HepG2 (cell line): Measurements from ENCODE around the gene IL1RAPL1. TPM values are rescaled to one million over a fixed set of nuclear protein-coding genes. Genes with fewer than 3 reads are reported as not detected.

Experiments
- ATAC-seq: fragments of 200-7000 bp; cut with Tn5 transposase; 3 replicates; pipeline ENCODE4 v1.9.1; 2020; ENCODE audit warnings: mild to moderate bottlenecking, moderate library complexity
- BruUV-seq: library from RNA; stranded (reverse); fragments of 400-500 nt; replicated peaks from 2 replicates; lab custom pipeline; 2021; lab: Mats Ljungman, UMichigan
- CTCF ChIA-PET: fragments of 300-600 bp; formaldehyde crosslinking; extraction: SDS; loops from one replicate; lab custom pipeline; 2021; ENCODE audit warnings: low total read pairs, inconsistent platforms, low intra/inter-chr PET ratio; lab: Yijun Ruan, JAX
- POLR2A ChIA-PET: fragments of 350-600 bp; sonication (Branson Sonifier 250); formaldehyde crosslinking; loops from one replicate; lab custom pipeline; 2020; ENCODE audit warnings: antibody characterized with exemption, inconsistent platforms; lab: Yijun Ruan, JAX
- DNase-seq: peaks from one replicate; pipeline ENCODE4 v3.0.0-alpha.2; 2015; ENCODE audit warnings: low spot score
- FAIRE-seq: peaks from 3 replicates; lab custom pipeline; 2011; peaks lifted over from hg19 to GRCh38; lab: Jason Lieb, UNC
- H2AFZ ChIP-seq: one replicate; pipeline ENCODE4 v1.6.1; 2011; ENCODE audit warnings: low read length, inconsistent platforms
- H3K27ac ChIP-seq: fragments of 300-600 bp; 3 replicates; pipeline ENCODE4 v1.8.0; 2011; ENCODE audit warnings: mixed run types, mild to moderate bottlenecking, mixed read lengths, low read length, inconsistent platforms; ENCODE audit not compliant: insufficient read depth; ENCODE audit errors: extremely low read length
- H3K27me3 ChIP-seq, 2 experiments: fragments of 200-600 bp in 1 of 2; 2 replicates in 1 of 2; 3 replicates in 1 of 2; pipeline versions ENCODE4 v1.6.0 to v1.8.0; 2011; ENCODE audit warnings: low read length in 2 of 2, mild to moderate bottlenecking in 2 of 2, moderate library complexity in 2 of 2, inconsistent platforms in 1 of 2; ENCODE audit not compliant: insufficient read depth in 2 of 2, control insufficient read depth in 1 of 2
- H3K36me3 ChIP-seq, 2 experiments: fragments of 200-600 bp in 1 of 2; replicated peaks in 1 of 2; 2 replicates in 1 of 2; 3 replicates in 1 of 2; pipeline versions ENCODE4 v1.5.1 to v1.8.0; 2011; ENCODE audit warnings: low read length in 2 of 2, inconsistent platforms in 1 of 2; ENCODE audit not compliant: insufficient read depth in 2 of 2, control insufficient read depth in 1 of 2
- H3K4me1 ChIP-seq: 2 replicates; pipeline ENCODE4 v1.5.1; 2012; ENCODE audit warnings: low read length, inconsistent platforms; ENCODE audit not compliant: insufficient read depth
- H3K4me2 ChIP-seq: 2 replicates; pipeline ENCODE4 v1.6.0; 2011; ENCODE audit warnings: low read depth, low read length, inconsistent platforms
- H3K4me3 ChIP-seq, 3 experiments: fragments of 200-600 bp in 1 of 3; sonication (generic), shearing (Covaris generic) in 1 of 3; replicated peaks in 1 of 3; 2 replicates each; pipeline ENCODE4 v1.5.1; 2011 to 2016; ENCODE audit warnings: low read length in 3 of 3, inconsistent platforms in 2 of 3, low read depth in 2 of 3, mild to moderate bottlenecking in 2 of 3, control low read depth in 1 of 3, mixed read lengths in 1 of 3; ENCODE audit not compliant: insufficient read depth in 1 of 3
- H3K79me2 ChIP-seq: one replicate; pipeline ENCODE4 v1.6.1; 2011; ENCODE audit warnings: low read length, inconsistent platforms; ENCODE audit not compliant: insufficient read depth
- H3K9ac ChIP-seq: 2 replicates; pipeline ENCODE4 v1.6.0; 2011; ENCODE audit warnings: mild to moderate bottlenecking, low read depth, low read length, inconsistent platforms; ENCODE audit not compliant: insufficient read depth
- H3K9me3 ChIP-seq: 2 replicates; pipeline ENCODE4 v1.5.1; 2012; ENCODE audit warnings: mild to moderate bottlenecking, low read length
- H4K20me1 ChIP-seq: 2 replicates; pipeline ENCODE4 v1.6.0; 2011; ENCODE audit warnings: inconsistent platforms, mild to moderate bottlenecking, low read length, moderate library complexity; ENCODE audit not compliant: insufficient read depth
- TOPORS ChIP-seq: sonication (generic); formaldehyde crosslinking; IDR thresholded peaks from 2 replicates; pipeline ENCODE4 v1.8.0; 2023; ENCODE audit warnings: mild to moderate bottlenecking, missing genetic modification reagents
- ZNF230 ChIP-seq: sonication (generic); formaldehyde crosslinking; IDR thresholded peaks from 2 replicates; pipeline ENCODE4 v1.4.0; 2020; ENCODE audit warnings: mild to moderate bottlenecking, missing genetic modification reagents
- ZNF629 ChIP-seq: sonication (generic); formaldehyde crosslinking; conservative IDR thresholded peaks from 2 replicates; pipeline ENCODE4 v1.5.0; 2020; ENCODE audit warnings: missing genetic modification reagents
- in situ Hi-C: cut with HindIII; loops from 2 replicates; pipeline ENCODE4 v1.10.0; 2017; ENCODE audit warnings: low pct_unique_long_range_greater_than_20kb; ENCODE audit not compliant: extremely low pct_ligation_motif_present
- intact Hi-C: fragments of 100-400 bp; cut with micrococcal nuclease; formaldehyde crosslinking; loops from one replicate; pipeline ENCODE4 v1.10.0; 2022; ENCODE audit not compliant: unreplicated experiment
- polyA plus RNA-seq, 8 experiments: library from polyadenylated mRNA; depleted of rRNA in 3 of 8; stranded (reverse) in 7 of 8; unstranded in 1 of 8; fragments of >200 nt; fragmentation: Illumina TruSeq in 4 of 8; extraction: Trizol in 4 of 8; gene quantifications; 2 replicates each; pipeline versions ENCODE4 v1.2.1 to v1.2.3, GENCODE V29; 2011 to 2016; ENCODE audit warnings: low read depth in 4 of 8, missing spikeins in 1 of 8, mixed read lengths in 1 of 8; ENCODE audit not compliant: insufficient read depth in 1 of 8
- total RNA-seq, 5 experiments: library from RNA; depleted of rRNA; stranded (reverse); fragments of >200 nt; fragmentation: Illumina TruSeq; extraction: Trizol; gene quantifications; 2 replicates each; pipeline ENCODE4 v1.2.3, GENCODE V29; 2016; ENCODE audit warnings: low read depth in 1 of 5
- TF ChIP-seq, protein P1 (sequence below), 2 experiments: sonication (generic) in 1 of 2; formaldehyde crosslinking in 1 of 2; IDR thresholded peaks; 2 replicates each; pipeline versions ENCODE4 v1.4.0 to v1.6.1; 2016 to 2020; ENCODE audit warnings: borderline replicate concordance in 1 of 2, low read depth in 1 of 2, mild to moderate bottlenecking in 1 of 2, missing genetic modification reagents in 1 of 2

IL1RAPL1 gene
- total and polyA plus RNA-seq, 2 of the 13 experiments (the other 11 are each of a cell fraction or from before 2014, with no cell fraction given) = 0.04 TPM; not detected in 1

DNA sequence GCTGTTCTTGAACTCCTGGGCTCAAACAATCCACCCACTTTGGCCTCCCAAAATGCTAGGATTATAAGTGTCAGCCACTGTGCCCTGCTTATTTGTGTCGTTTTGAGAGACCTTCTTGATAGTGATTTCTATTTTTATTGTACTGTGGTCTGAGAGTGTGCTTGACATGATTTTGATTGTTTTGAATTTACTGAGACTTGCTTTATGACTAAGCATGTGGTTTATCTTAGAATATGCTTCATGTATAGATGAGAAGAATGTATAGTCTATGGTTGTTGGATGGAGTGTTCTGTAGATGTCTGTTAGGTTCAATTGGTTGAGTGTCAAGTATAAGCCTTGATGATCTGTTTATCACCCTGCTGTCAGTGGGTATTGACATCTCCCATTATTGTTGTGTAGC, 789.3 kb downstream of the IL1RAPL1 start (continued):
- TF ChIP-seq ZNF230 (CRISPR knock-in tag) = no peak
- TF ChIP-seq ZNF629 (CRISPR knock-in tag) = no peak

DNA sequence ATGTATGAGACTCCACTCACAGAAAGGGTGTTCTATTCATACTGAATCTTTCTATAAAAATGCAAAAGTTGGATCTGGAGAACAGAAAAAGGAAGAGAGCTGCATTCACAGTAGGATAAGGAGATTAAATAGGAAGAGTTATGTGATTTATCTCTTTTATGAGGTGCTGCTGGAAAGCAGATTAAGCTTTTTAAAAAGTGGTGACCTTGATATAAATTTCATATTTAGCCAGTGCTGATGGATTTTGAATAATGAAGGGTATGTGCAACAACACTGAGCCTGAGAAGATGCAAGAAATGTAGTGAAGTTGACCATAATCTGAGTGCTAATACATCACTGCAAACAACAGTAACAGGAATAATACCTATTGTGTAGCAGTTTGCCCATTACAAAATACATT, 795.6 kb downstream of the IL1RAPL1 start:
- no TSS peak for BruUV-seq
- Histone ChIP-seq H2AFZ (no peak overlapping the region), H3K9me3 (peaks cover 8% of the 10 kb centered on the region; the same call in 1 of the 2 replicates), H3K4me2 (no peak overlapping the region), H3K79me2 (no peaks in the 10 kb centered on the region), H3K27me3 (no peaks in the 10 kb centered on the region), H4K20me1 (no peaks in the 10 kb centered on the region), H3K27ac (no peak overlapping the region), H3K36me3 (no peaks in the 10 kb centered on the region), H3K9ac (no peak overlapping the region), H3K4me3 (no peak overlapping the region), H3K4me1 (no peaks in the 10 kb centered on the region)
- no peak for TF ChIP-seq TOPORS (CRISPR knock-in tag)
- TF ChIP-seq, protein P1, sequence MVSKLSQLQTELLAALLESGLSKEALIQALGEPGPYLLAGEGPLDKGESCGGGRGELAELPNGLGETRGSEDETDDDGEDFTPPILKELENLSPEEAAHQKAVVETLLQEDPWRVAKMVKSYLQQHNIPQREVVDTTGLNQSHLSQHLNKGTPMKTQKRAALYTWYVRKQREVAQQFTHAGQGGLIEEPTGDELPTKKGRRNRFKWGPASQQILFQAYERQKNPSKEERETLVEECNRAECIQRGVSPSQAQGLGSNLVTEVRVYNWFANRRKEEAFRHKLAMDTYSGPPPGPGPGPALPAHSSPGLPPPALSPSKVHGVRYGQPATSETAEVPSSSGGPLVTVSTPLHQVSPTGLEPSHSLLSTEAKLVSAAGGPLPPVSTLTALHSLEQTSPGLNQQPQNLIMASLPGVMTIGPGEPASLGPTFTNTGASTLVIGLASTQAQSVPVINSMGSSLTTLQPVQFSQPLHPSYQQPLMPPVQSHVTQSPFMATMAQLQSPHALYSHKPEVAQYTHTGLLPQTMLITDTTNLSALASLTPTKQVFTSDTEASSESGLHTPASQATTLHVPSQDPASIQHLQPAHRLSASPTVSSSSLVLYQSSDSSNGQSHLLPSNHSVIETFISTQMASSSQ (IDR thresholded peaks at IDR 0.05; ENCODE audit: low read depth) = no peak
- TF ChIP-seq, protein P1 (CRISPR knock-in tag; IDR thresholded peaks at IDR 0.05; ENCODE audit: borderline replicate concordance) = no peak
- intact Hi-C loops (no loop called here), in situ Hi-C loops (no loop called here)
- DNase-seq (no peak), ATAC-seq (no peak), FAIRE-seq (no peak)
- CTCF ChIA-PET = no interaction called here
- POLR2A ChIA-PET = no interaction called here
